GM21360 (cell line): ENCODE results near the gene PRMT3.
"Not testable (repeated sequence)": the region's sequence is repeated elsewhere in the genome, so short reads cannot be mapped to it uniquely, and the experiment has no call there.

ENCODE experiments used
- ATAC-seq: cut with Tn5 transposase; IDR thresholded peaks from one replicate; pipeline ENCODE4 v1.9.1; 2021; ENCODE audit warnings: mild to moderate bottlenecking, moderate library complexity; ENCODE audit not compliant: unreplicated experiment

The PRMT3 gene

DNA sequence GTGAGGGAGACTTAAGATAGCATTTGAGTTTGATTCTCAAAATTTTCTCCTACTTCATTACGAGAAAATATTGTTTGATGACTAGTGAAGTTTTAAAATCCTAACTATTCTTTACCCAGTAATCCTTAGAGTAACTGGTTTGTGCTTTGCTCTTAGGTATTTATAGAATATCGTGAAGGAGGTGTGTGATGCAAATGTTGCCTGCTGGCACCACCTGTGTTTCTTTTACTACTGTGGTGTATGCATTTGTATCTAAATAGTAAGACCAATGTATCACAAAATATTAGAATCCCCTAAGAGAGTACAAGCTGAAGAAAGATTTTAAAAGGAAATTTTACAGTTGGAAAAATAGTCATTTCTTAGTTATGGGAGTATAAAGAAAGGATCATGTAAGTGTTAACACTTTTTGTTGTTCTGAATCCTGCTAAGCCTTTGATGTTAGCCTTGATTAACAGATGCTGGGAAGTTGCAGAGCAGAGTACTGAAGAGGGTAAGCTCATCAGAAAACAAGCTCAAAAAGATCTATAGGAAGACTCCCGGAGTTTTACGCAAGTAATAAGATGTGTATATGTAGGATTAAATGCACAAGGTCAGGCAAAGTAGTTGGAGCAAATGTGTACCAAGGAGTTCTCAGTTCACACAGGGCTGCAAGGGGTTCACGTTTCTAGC, 109.7 kb downstream of the PRMT3 start:
- ATAC-seq: no peak

DNA sequence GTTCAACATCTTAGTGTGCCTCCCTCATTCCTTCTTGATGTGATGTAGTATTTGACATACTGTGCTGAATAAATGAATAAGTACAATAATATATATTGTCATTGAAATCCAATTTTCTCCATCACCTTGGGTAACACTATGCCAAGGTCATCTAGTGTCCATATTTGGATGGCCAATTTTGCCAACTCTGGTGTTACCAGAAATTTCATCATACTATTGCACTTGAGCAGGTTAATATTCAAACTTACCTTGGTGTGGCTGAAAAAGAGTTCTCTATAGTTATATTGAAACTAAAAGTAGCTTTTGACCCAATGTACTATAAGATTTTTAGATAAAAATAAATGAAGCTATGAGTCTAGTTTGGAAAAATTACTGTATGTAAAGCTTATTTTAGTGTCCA, 113.7 kb downstream of the PRMT3 start:
- no peak for ATAC-seq

DNA sequence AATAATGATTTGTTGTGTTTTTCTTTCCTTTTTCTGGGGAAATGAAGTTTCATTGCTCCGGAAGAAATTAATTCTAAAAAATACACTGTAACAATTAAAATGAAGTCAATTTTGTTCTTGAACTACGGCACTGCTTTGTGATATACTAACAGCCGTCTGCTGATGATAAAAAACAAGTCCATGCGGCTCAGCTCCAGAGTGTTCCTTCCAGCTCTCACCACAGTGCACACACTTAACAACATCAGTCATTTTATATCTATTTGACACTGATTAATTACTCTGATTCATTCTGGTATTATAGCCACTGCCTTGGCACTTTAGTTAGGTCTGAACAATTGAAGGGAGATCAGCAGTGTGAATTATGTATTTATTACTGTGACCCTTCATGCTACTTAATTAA, 114.5 kb downstream of the PRMT3 start:
- ATAC-seq: no peak

DNA sequence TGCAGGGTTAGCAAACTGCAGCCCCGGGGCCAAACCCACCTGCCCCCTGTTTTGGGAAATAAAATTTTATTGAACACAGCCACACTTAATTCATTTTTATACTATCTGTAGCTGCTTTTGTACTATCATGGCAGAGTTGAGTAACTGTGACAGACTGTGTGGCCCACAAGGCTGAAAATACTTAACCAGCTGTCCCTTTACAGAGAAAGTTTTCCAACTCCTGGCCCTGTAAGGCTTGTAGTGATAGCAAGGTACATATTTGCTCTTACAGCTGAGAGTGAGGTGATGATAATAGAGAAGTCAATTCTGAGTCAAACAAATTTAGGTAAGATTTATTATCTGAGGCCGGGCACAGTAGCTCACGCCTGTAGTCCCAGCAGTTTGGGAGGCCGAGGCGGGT, 124.5 kb downstream of the PRMT3 start:
- no peak for ATAC-seq

DNA sequence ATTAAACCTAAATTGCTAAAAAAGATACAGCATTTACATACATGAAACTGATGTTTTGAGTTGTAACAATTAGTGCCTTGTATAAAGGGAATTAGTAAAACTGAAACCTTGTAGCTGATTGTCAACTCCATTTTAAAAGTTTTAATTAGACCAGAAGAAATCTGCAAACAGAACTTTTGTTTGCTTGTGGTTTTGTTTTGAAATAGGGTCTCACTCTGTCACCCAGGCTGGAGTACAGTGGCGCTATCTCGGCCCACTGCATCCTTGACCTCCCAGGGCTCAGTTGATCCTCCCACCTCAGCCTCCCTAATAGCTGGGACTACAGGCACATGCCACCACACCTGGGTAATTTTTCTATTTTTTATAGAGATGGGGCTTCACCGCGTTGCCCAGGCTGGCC, 125.4 kb downstream of the PRMT3 start:
- ATAC-seq: no peak

DNA sequence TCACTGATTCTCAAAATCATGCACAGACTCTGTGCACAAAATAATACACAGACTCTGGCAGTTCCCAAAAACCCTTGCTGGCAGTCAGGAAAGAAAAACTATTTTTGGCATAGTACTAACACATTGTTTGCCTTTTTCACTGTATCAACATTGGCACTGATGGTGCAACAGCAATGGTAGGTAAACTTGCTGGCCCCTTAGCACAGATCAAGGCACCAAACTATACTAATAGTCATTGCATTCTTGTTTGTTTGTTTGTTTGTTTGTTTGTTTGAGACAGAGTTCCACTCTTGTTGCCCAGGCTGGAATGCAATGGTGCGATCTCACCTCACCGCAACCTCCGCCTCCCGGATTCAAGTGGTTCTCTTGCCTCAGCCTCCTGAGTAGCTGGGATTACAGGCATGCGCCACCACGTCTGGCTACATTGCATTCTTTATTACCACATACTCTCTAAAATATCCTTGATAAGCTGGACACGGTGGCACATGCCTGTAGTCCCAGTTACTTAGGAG, 130.9 kb downstream of the PRMT3 start:
- ATAC-seq: no peak

DNA sequence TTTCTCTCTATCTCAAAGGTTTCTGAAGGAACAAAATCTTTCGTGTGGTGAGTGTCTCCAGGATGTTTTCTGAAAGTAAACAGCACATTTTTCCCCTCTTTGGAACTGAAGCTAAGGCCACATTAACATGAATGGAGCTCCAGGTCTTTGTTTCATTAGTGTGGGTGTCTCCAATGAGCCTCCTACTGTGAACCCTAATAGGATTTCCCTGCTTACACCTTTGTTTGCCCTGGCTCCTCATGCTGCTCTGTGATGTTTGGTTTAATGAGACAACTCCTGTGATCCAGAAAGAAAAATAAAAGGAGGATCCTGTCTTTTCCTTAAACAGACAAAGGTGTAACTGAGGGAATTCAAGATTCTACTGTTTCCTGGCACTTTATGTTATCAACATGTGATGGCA, 135.0 kb downstream of the PRMT3 start:
- ATAC-seq: no peak

DNA sequence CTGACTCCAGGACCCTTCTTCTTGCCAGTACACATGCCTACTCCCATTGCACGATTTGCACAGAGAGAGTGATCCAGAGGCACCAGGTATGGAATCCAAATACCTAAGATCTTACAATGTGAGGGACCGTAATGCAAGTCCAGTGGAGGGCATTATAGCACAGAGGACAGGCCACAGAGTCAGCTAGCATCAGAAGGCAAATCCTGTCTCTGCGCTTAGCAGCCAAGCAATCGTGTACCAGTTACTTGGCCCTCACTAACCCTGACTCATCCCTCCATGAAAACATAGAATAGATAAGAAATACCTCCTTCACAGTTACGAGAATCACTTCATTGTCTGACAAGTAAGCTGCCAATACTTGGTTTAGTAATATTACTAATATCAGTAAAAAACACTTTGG, 142.2 kb downstream of the PRMT3 start:
- ATAC-seq: no peak

DNA sequence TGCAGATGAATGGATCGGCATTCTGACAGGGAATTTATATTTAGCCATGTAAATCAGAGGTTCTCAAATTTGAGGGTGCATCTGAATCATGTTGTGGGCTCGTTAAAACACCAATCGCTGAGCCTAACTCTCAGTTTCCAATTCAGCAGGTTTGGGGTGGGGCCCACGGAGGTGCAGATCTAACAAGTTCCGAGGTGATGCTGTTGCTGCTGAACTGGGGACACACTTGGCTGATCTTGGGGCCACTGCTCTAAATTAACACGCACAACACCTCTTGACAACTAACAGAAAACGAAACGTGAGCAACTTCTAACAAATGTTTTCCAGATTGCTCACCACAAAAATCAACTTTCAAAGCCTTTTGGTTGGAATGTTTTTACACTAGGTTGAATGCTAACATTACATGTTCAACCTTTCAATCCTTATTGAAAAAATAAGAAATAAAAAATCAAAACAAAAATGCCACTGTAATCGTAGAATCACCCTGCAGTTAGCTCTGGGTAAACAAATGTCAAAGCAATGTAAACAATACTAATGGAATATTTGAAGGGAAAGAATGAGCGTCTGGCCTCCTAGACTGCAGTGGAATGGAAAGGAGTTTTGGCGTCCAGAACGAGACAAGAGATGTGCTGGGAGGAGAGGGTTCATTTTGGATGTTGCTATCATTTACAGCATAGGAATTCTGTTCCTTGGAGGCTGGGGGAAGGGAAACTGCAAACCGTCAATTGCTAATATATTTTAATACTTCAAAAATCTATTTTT, 143.6 kb downstream of the PRMT3 start:
- no peak for ATAC-seq

DNA sequence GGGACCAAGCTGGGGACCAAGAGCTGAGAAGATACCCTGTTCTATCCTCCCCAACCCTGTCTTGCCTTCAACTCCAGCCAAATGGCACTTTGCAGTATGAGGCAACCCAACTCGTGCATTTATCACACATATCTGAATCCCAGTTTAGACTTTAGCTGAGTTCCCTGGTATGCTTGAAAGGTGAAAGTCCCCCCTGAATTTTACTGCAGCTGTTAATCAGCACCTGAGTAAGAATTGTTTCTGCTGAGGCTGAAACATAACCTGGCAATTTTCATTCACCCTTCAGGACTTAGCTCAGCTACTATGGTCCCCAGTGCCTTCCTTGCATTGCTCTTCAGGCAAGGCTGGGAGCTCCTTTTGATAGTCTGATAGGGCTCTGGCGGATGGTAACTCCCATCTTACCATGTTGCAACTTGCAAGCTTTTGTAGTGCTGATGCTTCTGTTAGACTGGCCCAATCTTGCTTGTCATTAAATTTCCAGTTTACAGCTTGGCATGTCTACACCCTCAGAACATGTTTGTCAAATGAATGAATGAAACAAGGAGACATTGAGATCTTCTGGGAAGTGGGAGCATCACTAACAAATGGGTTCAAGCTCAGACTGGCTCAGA, 147.9 kb downstream of the PRMT3 start:
- ATAC-seq: no peak

DNA sequence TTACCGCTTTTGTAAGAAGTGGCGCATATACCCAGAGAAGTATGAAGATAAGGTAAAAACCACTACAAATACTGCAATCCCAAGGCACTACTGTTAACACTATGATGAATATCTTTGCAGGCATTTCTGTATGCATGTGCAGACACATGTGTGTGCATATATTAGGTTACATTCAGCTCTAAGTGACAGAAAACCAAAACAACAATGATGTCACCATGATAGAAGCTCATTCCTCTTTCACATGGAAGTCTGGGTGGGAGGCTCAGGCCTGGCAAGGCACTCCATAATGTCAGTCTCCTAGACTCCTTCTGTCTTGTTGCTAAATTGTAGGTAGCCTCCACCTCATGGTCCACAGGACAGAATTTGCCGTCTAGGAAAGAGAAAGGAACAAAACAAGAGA, 148.8 kb downstream of the PRMT3 start:
- ATAC-seq: no peak

DNA sequence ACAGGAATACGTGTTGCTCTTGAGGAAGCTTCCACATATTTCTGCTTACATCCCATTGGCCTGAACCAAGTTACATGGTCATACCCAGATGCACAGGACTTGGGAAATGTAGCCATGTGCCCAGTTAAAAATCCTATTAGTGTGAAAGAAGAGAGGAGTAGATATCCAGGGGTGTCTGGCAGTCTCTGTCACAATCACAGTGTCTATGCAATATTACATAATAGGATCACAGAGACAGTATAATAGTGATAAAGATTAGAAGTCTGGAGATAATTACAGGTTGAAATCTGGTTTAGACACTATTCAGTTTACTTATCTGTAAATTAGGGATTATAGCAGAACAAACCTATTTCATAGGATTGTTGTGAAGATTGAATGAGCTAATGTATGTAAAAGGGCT, 149.3 kb downstream of the PRMT3 start:
- ATAC-seq: no peak

DNA sequence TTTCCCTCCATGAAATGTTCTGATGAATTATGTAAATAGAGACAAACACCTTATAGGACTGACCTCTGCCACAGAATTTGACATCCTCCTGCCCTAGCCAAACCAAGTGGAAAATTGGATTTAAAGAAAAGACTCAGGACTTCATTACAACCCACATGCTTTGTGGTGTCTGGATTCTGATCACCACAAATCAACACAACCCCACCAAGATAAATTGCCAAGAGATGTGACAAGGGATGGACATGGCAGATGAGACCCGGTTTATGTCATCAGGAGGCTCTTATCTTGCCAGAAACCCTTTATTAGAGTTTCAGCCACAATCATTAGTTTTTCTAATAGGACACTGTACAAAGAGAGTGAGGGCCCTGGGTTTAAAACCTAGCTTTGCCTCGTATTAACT, 154.0 kb downstream of the PRMT3 start:
- no peak for ATAC-seq

DNA sequence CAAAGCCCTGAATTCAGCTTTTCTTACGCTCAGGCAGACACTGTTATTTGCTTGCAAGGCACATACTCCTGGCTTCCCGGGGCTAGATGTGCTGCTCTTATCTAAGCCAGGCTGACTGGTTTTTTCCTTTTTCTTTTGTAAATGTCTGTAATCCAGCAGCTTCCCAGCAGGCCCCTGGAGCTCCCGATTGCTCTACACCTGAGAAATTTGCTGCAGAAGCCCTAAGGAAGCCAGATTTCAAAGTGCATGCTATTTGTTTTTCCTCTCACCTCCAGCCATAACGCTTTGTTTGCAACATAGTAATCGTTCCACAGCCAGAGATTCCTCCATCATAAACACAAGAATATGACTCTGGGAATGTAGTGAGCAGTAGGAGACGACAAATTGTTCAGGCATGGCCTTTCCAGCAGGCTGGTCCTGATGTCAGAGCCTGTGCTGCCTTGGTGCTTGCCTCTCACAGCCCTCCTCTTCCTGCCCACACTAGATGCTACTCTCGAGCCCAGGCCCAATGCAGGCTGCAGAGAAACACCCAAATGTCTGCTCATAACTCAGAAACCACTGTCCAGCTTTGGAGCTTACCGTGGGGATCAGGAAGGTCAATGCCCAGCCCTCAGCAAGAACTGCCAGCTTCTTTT, 157.2 kb downstream of the PRMT3 start:
- ATAC-seq: no peak

DNA sequence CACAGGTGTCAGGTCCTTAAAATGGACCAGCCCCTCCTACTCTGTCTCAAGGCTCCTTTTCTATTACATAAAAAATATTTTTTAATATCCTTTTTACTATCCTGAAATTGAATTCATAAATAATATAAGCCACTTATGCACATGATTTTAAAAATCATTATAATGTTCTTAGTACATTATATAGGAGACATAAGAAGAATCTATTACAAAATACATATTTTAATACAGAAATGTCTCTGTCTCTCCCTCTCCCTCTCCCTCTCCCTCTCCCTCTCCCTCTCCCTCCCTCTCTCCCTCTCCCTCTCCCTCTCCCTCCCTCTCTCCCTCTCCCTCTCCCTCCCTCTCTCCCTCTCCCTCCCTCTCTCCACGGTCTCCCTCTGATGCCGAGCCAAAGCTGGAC, 159.9 kb downstream of the PRMT3 start:
- ATAC-seq: no peak

DNA sequence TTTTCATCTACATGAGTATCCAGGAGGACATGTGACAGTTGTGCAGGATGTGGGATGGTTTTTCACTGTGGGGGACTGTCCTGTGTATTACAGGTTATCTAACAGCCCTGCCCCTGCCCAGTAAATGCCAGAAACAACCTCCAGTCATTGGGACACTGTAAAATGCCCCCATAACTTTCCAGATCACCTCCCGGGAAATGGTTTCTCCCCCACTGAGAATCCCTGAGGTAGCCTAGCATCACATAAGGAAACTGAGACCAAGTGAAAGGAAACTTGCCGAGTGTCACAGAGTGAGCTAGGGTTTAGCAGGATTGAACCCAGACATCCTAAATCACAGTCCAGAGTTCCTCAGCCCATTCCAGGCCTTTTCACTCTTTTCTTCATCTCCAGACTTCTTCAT, 163.6 kb downstream of the PRMT3 start:
- no peak for ATAC-seq

DNA sequence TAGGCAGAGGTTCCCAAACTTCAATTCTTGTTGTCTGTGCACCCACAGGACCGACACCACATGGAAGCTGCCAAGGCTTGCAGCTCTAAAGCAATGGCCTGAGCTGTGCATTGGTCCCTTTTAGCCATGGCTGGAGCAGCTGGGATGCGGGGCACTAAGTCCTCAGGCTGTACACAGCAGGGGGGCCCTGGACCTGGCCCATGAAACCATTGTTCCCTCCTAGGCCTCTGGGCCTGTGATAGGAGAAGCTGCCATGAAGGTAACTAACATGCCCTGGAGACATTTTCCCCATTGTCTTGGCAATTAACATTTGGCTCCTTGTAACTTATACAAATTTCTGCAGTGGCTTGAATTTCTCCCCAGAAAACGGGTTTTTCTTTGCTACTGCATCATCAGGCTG, 168.3 kb downstream of the PRMT3 start:
- no peak for ATAC-seq

DNA sequence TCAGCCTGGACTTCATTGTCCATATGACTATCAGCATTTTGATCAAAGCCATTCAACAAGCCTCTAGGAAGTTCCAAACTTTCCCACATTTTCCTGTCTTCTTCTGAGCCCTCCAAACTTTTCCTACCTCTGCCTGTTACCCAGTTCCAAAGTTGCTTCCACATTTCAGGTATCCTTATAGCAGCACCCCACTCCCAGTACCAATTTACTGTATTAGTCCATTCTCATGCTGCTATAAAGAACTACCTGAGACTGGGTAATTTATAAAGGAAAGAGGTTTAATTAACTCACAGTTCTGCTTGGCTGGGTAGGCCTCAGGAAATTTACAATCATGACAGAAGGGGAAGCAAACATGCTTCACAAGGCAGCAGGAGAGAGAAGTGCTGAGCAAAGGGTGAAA, 168.9 kb downstream of the PRMT3 start:
- not testable (repeated sequence) for ATAC-seq

DNA sequence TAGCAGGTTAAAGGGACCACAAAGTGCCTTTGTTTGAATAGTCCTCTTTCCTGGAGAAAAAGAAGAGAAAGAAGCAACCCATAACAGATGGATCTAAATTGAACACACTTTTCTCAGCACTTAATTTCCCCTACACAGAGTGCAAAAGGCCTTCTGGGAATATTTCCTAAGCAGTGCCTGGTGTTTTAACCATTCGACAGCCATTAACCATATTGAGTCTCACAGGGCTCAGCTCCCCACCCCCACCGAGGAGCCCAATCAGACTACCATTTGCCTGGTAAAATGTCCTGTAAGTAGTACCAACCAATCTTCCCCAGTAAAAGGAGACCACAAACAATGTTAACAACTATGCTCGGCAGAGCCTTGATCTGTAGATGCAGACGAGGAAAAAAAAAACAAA, 171.2 kb downstream of the PRMT3 start:
- no peak for ATAC-seq
